GM19397 (cell line): Measurements from ENCODE around the gene KRTAP1-4.
"Not testable (repeated sequence)": the region's sequence is repeated elsewhere in the genome, so short reads cannot be mapped to it uniquely, and the experiment has no call there.

Experiments
- ATAC-seq: cut with Tn5 transposase; IDR thresholded peaks from one replicate; pipeline ENCODE4 v1.9.1; 2021; ENCODE audit warnings: mild to moderate bottlenecking, moderate library complexity; ENCODE audit not compliant: unreplicated experiment

The KRTAP1-4 gene

GRCh38 chr17:41029633-41030245, at the start of gene KRTAP1-4:
KRTAP1-4 (minus strand) TSS chr17:41030195; CDS start chr17:41030078, 117 bp downstream.
- ATAC-seq, result no peak

- no peak for ATAC-seq
Observed at GRCh38 chr17:41076788-41077187, 46.8 kb upstream of the KRTAP1-4 start.

GRCh38 chr17:41073676-41074075, 43.7 kb upstream of the KRTAP1-4 start:
- ATAC-seq, result no peak

GRCh38 chr17:41071606-41072360, 41.8 kb upstream of the KRTAP1-4 start:
- no peak for ATAC-seq

GRCh38 chr17:41069031-41069430, 39.0 kb upstream of the KRTAP1-4 start:
- ATAC-seq, result no peak

- ATAC-seq, result no peak
Observed at GRCh38 chr17:41067281-41067680, 37.3 kb upstream of the KRTAP1-4 start.

GRCh38 chr17:41065829-41066624, 36.0 kb upstream of the KRTAP1-4 start, which contains the start of gene KRTAP2-4:
KRTAP2-4 (minus strand) TSS chr17:41065879; CDS start chr17:41065845, 34 bp downstream.
- no peak for ATAC-seq

- not testable (repeated sequence) for ATAC-seq
Observed at GRCh38 chr17:41065016-41065689, 35.2 kb upstream of the KRTAP1-4 start.

- ATAC-seq, result no peak
Observed at GRCh38 chr17:41064301-41064700, 34.3 kb upstream of the KRTAP1-4 start.

GRCh38 chr17:41063449-41063848, 33.5 kb upstream of the KRTAP1-4 start:
- no peak for ATAC-seq

- no peak for ATAC-seq
Observed at GRCh38 chr17:41061964-41062363, 32.0 kb upstream of the KRTAP1-4 start.

GRCh38 chr17:41060052-41060604, 30.1 kb upstream of the KRTAP1-4 start, which contains the start of gene KRTAP2-3:
KRTAP2-3 (minus strand) TSS chr17:41060114; CDS start chr17:41060050, 64 bp downstream.
- ATAC-seq, result no peak

- not testable (repeated sequence) for ATAC-seq
Observed at GRCh38 chr17:41059276-41060051, 29.5 kb upstream of the KRTAP1-4 start.

- no peak for ATAC-seq
Observed at GRCh38 chr17:41058741-41059140, 28.7 kb upstream of the KRTAP1-4 start.

- no peak for ATAC-seq
Observed at GRCh38 chr17:41057547-41057946, 27.6 kb upstream of the KRTAP1-4 start.

GRCh38 chr17:41055130-41055529, 25.1 kb upstream of the KRTAP1-4 start, which contains the start of gene KRTAP2-2:
KRTAP2-2 (minus strand) TSS chr17:41055230; CDS start chr17:41055211, 19 bp downstream.
- ATAC-seq, result not testable (repeated sequence)

GRCh38 chr17:41054556-41054955, 24.6 kb upstream of the KRTAP1-4 start:
- ATAC-seq, result not testable (repeated sequence)

GRCh38 chr17:41054025-41054424, 24.0 kb upstream of the KRTAP1-4 start:
- ATAC-seq, result no peak

GRCh38 chr17:41052566-41052965, 22.6 kb upstream of the KRTAP1-4 start:
- no peak for ATAC-seq

- no peak for ATAC-seq
Observed at GRCh38 chr17:41049110-41049509, 19.1 kb upstream of the KRTAP1-4 start.
